ENCODE data around the gene MARCHF4. TPM values are rescaled to one million over a fixed set of nuclear protein-coding genes. Genes with fewer than 3 reads are reported as not detected.

MARCHF4 gene
- total RNA-seq, 1 experiment from 2014 or later: 1.3 TPM

GRCh38 chr2:216350214-216350791 lies 22.0 kb downstream of the MARCHF4 start:
- intact Hi-C loops (cut with micrococcal nuclease; ENCODE audit: unreplicated experiment) (no loop called here), in situ Hi-C loops (cut with HindIII; ENCODE audit: low pct_unique_long_range_greater_than_20kb, low sequenced_read_pairs) (no loop called here)
- H3K4me3 ChIP-seq (ENCODE audit: low read depth in 2 of 2, low read length in 2 of 2): no peak overlapping the region
- DNase-seq (ENCODE audit: low read depth, low spot score) (no peak), ATAC-seq (no peak)
- CTCF ChIA-PET: no interaction called here
- no peaks in the 10 kb centered on the region for H3K27me3 ChIP-seq (ENCODE audit: control insufficient read depth, insufficient read depth, low read length)
- no peak overlapping the region for H3K27ac ChIP-seq (ENCODE audit: low read length)
- no peaks in the 10 kb centered on the region for H3K4me1 ChIP-seq (ENCODE audit: control insufficient read depth, insufficient read depth, low read length)
- POLR2A ChIA-PET: no interaction called here
- H3K36me3 ChIP-seq (ENCODE audit: control insufficient read depth, insufficient read depth, low read length): no peaks in the 10 kb centered on the region
- BruUV-seq (replicated peaks): no TSS peak
- TF ChIP-seq CTCF (IDR thresholded peaks at IDR 0.05) (no peak), REST (IDR thresholded peaks at IDR 0.05; ENCODE audit: insufficient read depth in 1 of 2, low read depth in 2 of 2, low read length in 1 of 2) (no peak), TCF7L2 (IDR thresholded peaks at IDR 0.05; ENCODE audit: low read depth, low read length) (no peak), POLR2AphosphoS5 (IDR thresholded peaks at IDR 0.05; ENCODE audit: low read depth, low read length) (no peak), SIN3A (IDR thresholded peaks at IDR 0.05; ENCODE audit: borderline replicate concordance, insufficient read depth, low read depth, low read length) (no peak)
- H3K9me3 ChIP-seq (ENCODE audit: control insufficient read depth, insufficient read depth, low read depth, low read length): no peaks in the 10 kb centered on the region

GRCh38 chr2:216349366-216349765 lies 22.9 kb downstream of the MARCHF4 start:
- ATAC-seq: peak; percentile 58
- intact Hi-C loops (cut with micrococcal nuclease; ENCODE audit: unreplicated experiment): no loop called here
- no peaks in the 10 kb centered on the region for H3K27me3 ChIP-seq (ENCODE audit: control insufficient read depth, insufficient read depth, low read length)

More at GRCh38 chr2:216349366-216349765, 22.9 kb downstream of the MARCHF4 start:
- BruUV-seq (replicated peaks): no TSS peak
- H3K27ac ChIP-seq (ENCODE audit: low read length): no peak overlapping the region
- H3K9me3 ChIP-seq (ENCODE audit: control insufficient read depth, insufficient read depth, low read depth, low read length): no peaks in the 10 kb centered on the region
- no peak for TF ChIP-seq TCF7L2 (IDR thresholded peaks at IDR 0.05; ENCODE audit: low read depth, low read length)
- TF ChIP-seq SIN3A (IDR thresholded peaks at IDR 0.05; ENCODE audit: borderline replicate concordance, insufficient read depth, low read depth, low read length): no peak
- TF ChIP-seq REST (IDR thresholded peaks at IDR 0.05; ENCODE audit: insufficient read depth in 1 of 2, low read depth in 2 of 2, low read length in 1 of 2): no peak
- TF ChIP-seq CTCF (IDR thresholded peaks at IDR 0.05): no peak
- TF ChIP-seq POLR2AphosphoS5 (IDR thresholded peaks at IDR 0.05; ENCODE audit: low read depth, low read length): no peak
- no peak for DNase-seq (ENCODE audit: low read depth, low spot score)
- no peak overlapping the region for H3K4me3 ChIP-seq (ENCODE audit: low read depth in 2 of 2, low read length in 2 of 2)
- CTCF ChIA-PET: no interaction called here
- H3K36me3 ChIP-seq (ENCODE audit: control insufficient read depth, insufficient read depth, low read length): no peaks in the 10 kb centered on the region
- in situ Hi-C loops (cut with HindIII; ENCODE audit: low pct_unique_long_range_greater_than_20kb, low sequenced_read_pairs): no loop called here
- POLR2A ChIA-PET: no interaction called here
- no peaks in the 10 kb centered on the region for H3K4me1 ChIP-seq (ENCODE audit: control insufficient read depth, insufficient read depth, low read length)
